ENCODE data around the gene TRPT1. TPM values are rescaled to one million over a fixed set of nuclear protein-coding genes. Genes with fewer than 3 reads are reported as not detected.

TRPT1 gene
- total RNA-seq, 6 donors from 2014 or later = 27.2 to 69.1 (median 35.2) TPM

- Histone ChIP-seq H3K27me3 (no peaks in the 10 kb centered on the region), H3K27ac (no peak overlapping the region), H3K9me3 (no peaks in the 10 kb centered on the region), H3K36me3 (peaks cover 15 to 97% (median 84%) of the 10 kb centered on the region in 4 donors), H3K4me1 (no peaks in the 10 kb centered on the region), H3K4me3 (no peak overlapping the region)
- DNase-seq (peak in 1 of 2 donors; percentile 79), ATAC-seq (ENCODE audit: low FRiP score in 2 of 2) (no peak)
- WGBS, 2 donors = 95 to 96% methylated on average over 8 to 13 of the region's 18 CpGs
- TF ChIP-seq POLR2AphosphoS5 (IDR thresholded peaks at IDR 0.05) (no peak), POLR2A (IDR thresholded peaks at IDR 0.05) (no peak), CTCF (IDR thresholded peaks at IDR 0.05) (no peak), EP300 (IDR thresholded peaks at IDR 0.05) (no peak)
Observed at GRCh38 chr11:64261556-64262080, 35.6 kb upstream of the TRPT1 start.

- WGBS, 2 donors = 88 to 95% methylated on average over 6 of the region's 6 CpGs
- H3K9me3 ChIP-seq = no peaks in the 10 kb centered on the region
- ATAC-seq (ENCODE audit: low FRiP score in 2 of 2) = no peak
- H3K27me3 ChIP-seq = no peaks in the 10 kb centered on the region
- no peak for TF ChIP-seq POLR2AphosphoS5 (IDR thresholded peaks at IDR 0.05)
- TF ChIP-seq POLR2A (IDR thresholded peaks at IDR 0.05) = no peak
- TF ChIP-seq CTCF (IDR thresholded peaks at IDR 0.05) = no peak
- TF ChIP-seq EP300 (IDR thresholded peaks at IDR 0.05) = no peak
- no peak overlapping the region for H3K4me3 ChIP-seq
- no peak overlapping the region for H3K27ac ChIP-seq
- H3K36me3 ChIP-seq = peaks cover 19 to 96% (median 83%) of the 10 kb centered on the region in 4 donors
- no peaks in the 10 kb centered on the region for H3K4me1 ChIP-seq
- no peak for DNase-seq
Observed at GRCh38 chr11:64260147-64260708, 34.2 kb upstream of the TRPT1 start.

- 88 to 91% methylated on average over 4 of the region's 4 CpGs for WGBS, 2 donors
- TF ChIP-seq POLR2A (IDR thresholded peaks at IDR 0.05) (no peak), EP300 (IDR thresholded peaks at IDR 0.05) (no peak), POLR2AphosphoS5 (IDR thresholded peaks at IDR 0.05) (no peak), CTCF (IDR thresholded peaks at IDR 0.05) (no peak)
- H3K27ac ChIP-seq = no peak overlapping the region
- DNase-seq = no peak
- peaks cover 19 to 96% (median 85%) of the 10 kb centered on the region in 4 donors for H3K36me3 ChIP-seq
- H3K4me1 ChIP-seq = no peaks in the 10 kb centered on the region
- no peaks in the 10 kb centered on the region for H3K27me3 ChIP-seq
- no peak for ATAC-seq (ENCODE audit: low FRiP score in 2 of 2)
- no peak overlapping the region for H3K4me3 ChIP-seq
- H3K9me3 ChIP-seq = no peaks in the 10 kb centered on the region
Observed at GRCh38 chr11:64259533-64260067, 33.6 kb upstream of the TRPT1 start.

- Histone ChIP-seq H3K4me3 (no peak overlapping the region), H3K27ac (no peak overlapping the region), H3K9me3 (no peaks in the 10 kb centered on the region), H3K36me3 (peaks cover 19 to 96% (median 87%) of the 10 kb centered on the region in 4 donors), H3K27me3 (no peaks in the 10 kb centered on the region), H3K4me1 (peaks cover 0 to 4% (median under 1%) of the 10 kb centered on the region in 4 donors)
- DNase-seq (peak in 1 of 2 donors; percentile 83), ATAC-seq (ENCODE audit: low FRiP score in 2 of 2) (no peak)
- 96 to 97% methylated on average over 25 to 31 of the region's 32 CpGs for WGBS, 2 donors
- TF ChIP-seq EP300 (IDR thresholded peaks at IDR 0.05) (no peak), POLR2A (IDR thresholded peaks at IDR 0.05) (no peak), CTCF (IDR thresholded peaks at IDR 0.05) (no peak), POLR2AphosphoS5 (IDR thresholded peaks at IDR 0.05) (no peak)
Observed at GRCh38 chr11:64258946-64259532, 33.1 kb upstream of the TRPT1 start.
